ENCODE measurements around the gene TRDN.
"Not testable (repeated sequence)": the region's sequence is repeated elsewhere in the genome, so short reads cannot be mapped to it uniquely, and the experiment has no call there.

Gene TRDN

DNA sequence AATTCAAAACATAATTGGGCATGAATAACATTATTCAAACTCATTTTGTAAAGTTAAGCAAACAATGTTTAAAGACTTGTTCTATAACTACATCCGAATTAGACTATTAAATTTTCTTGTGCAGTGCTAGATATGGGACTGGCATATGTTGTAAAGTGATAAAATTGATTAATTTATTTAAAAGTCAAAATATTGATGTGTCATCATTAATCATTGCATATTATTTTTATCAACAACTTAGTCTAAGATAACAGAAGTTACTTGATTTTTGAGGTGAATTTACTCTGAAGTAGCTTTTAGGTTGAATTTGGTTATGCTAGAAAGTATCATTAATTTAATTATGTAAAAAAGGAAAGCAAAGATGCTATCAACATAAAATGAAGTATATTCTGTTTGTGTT, 396.1 kb downstream of the TRDN start:
- Mint-ChIP-seq H3K27me3 (no peaks in the 10 kb centered on the region), H3K4me1 (no peaks in the 10 kb centered on the region), H3K4me3 (no peak overlapping the region), H3K9me3 (peaks cover 7% of the 10 kb centered on the region), H3K36me3 (peaks cover 1% of the 10 kb centered on the region), H3K27ac (no peak overlapping the region)
- ATAC-seq (ENCODE audit: low read depth) (no peak), DNase-seq (ENCODE audit: low spot score in 2 of 2) (no peak)

- H3K9me3 Mint-ChIP-seq: no peaks in the 10 kb centered on the region
- no peaks in the 10 kb centered on the region for H3K27me3 Mint-ChIP-seq
- ATAC-seq (ENCODE audit: low read depth) (no peak), DNase-seq (ENCODE audit: low spot score in 2 of 2) (no peak)
- H3K4me3 Mint-ChIP-seq: no peak overlapping the region
- no peak overlapping the region for H3K27ac Mint-ChIP-seq
- no peaks in the 10 kb centered on the region for H3K4me1 Mint-ChIP-seq
- H3K36me3 Mint-ChIP-seq: no peaks in the 10 kb centered on the region
Observed at GRCh38 chr6:123233336-123233735, 403.4 kb downstream of the TRDN start.

GRCh38 chr6:123227789-123228188, 409.0 kb downstream of the TRDN start:
- H3K4me3 Mint-ChIP-seq; DNase-seq (ENCODE audit: low spot score in 2 of 2); H3K9me3 Mint-ChIP-seq; H3K36me3 Mint-ChIP-seq; ATAC-seq (ENCODE audit: low read depth); H3K27ac Mint-ChIP-seq; H3K27me3 Mint-ChIP-seq; H3K4me1 Mint-ChIP-seq: not testable (repeated sequence)

DNA sequence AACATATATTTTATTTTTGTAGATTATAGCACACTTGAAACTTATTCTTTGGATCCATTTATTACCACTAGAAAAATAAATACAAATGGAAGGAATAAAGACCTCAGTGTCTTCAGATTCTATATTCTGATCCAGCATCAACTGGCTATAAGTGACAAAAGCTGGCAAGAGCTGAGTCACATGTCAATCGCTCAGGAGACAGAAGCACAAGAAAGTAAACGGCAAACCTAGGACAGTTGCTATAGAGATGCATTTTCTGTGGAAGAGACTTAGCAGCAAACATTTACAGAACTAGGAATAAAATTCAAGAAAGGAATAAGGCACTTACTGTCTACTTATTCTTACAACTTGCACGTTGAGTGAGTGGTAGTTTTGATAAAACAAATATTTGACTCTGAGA, 410.4 kb downstream of the TRDN start:
- no peak for DNase-seq (ENCODE audit: low spot score in 2 of 2)
- Mint-ChIP-seq H3K4me1 (no peaks in the 10 kb centered on the region), H3K27me3 (no peaks in the 10 kb centered on the region), H3K4me3 (no peak overlapping the region), H3K9me3 (peaks cover 8% of the 10 kb centered on the region), H3K27ac (no peak overlapping the region), H3K36me3 (no peaks in the 10 kb centered on the region)
- no peak for ATAC-seq (ENCODE audit: low read depth)

GRCh38 chr6:123224077-123224476, 412.7 kb downstream of the TRDN start:
- H3K9me3 Mint-ChIP-seq: peaks cover 8% of the 10 kb centered on the region
- no peaks in the 10 kb centered on the region for H3K27me3 Mint-ChIP-seq
- H3K27ac Mint-ChIP-seq: no peak overlapping the region
- no peaks in the 10 kb centered on the region for H3K4me1 Mint-ChIP-seq
- DNase-seq (ENCODE audit: low spot score in 2 of 2) (no peak), ATAC-seq (ENCODE audit: low read depth) (no peak)
- H3K36me3 Mint-ChIP-seq: no peaks in the 10 kb centered on the region
- H3K4me3 Mint-ChIP-seq: no peak overlapping the region

DNA sequence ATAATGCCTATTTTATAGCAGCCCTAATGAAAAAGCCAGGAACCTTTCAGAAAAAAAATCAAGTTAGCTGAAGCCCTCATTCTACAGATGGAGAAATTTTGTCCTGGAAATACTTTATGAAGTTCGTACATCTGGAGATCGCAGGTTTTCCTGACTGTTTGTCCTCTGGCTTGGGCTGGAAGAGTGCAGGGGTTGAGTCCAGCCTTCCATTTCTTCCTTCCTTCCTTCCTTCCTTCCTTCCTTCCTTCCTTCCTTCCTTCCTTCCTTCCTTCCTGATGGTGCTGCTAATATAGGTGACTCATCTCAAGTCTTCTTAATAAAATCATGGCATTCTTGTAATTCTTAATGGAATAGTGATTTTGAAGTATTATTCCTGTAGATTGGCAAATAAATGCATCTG, 413.3 kb downstream of the TRDN start:
- Mint-ChIP-seq H3K36me3 (no peaks in the 10 kb centered on the region), H3K27ac (no peak overlapping the region), H3K4me1 (no peaks in the 10 kb centered on the region), H3K9me3 (peaks cover 8% of the 10 kb centered on the region), H3K27me3 (no peaks in the 10 kb centered on the region), H3K4me3 (no peak overlapping the region)
- DNase-seq (ENCODE audit: low spot score in 2 of 2): no peak
- no peak for ATAC-seq (ENCODE audit: low read depth)

GRCh38 chr6:123215211-123215610, 421.5 kb downstream of the TRDN start:
- Mint-ChIP-seq H3K27ac (no peak overlapping the region), H3K36me3 (no peaks in the 10 kb centered on the region), H3K4me3 (no peak overlapping the region), H3K4me1 (no peaks in the 10 kb centered on the region), H3K27me3 (no peaks in the 10 kb centered on the region), H3K9me3 (peaks cover 2% of the 10 kb centered on the region)
- DNase-seq (ENCODE audit: low spot score in 2 of 2) (no peak), ATAC-seq (ENCODE audit: low read depth) (no peak)

DNA sequence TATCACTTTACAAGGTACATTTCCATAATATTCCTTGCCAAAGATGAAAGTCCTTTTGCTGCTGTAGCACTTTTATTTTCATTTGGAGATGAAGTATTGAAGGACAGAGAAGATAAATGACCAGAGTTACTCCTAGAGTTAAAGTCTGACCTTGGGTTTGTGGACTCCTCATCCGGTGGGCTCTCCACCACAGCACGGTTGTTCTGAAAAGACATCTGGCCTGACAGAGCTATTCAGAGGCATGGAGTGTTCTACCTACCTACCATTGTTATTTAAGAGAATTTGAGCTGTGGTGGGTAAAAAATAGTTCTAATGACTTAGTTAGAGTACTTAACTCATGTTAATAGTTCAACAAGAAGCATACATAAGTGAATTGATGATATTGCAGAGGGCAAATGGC, 422.3 kb downstream of the TRDN start:
- no peak overlapping the region for H3K4me3 Mint-ChIP-seq
- DNase-seq (ENCODE audit: low spot score in 2 of 2) (no peak), ATAC-seq (ENCODE audit: low read depth) (no peak)
- H3K27ac Mint-ChIP-seq: no peak overlapping the region
- H3K27me3 Mint-ChIP-seq: no peaks in the 10 kb centered on the region
- no peaks in the 10 kb centered on the region for H3K4me1 Mint-ChIP-seq
- no peaks in the 10 kb centered on the region for H3K36me3 Mint-ChIP-seq
- peaks cover 2% of the 10 kb centered on the region for H3K9me3 Mint-ChIP-seq

DNA sequence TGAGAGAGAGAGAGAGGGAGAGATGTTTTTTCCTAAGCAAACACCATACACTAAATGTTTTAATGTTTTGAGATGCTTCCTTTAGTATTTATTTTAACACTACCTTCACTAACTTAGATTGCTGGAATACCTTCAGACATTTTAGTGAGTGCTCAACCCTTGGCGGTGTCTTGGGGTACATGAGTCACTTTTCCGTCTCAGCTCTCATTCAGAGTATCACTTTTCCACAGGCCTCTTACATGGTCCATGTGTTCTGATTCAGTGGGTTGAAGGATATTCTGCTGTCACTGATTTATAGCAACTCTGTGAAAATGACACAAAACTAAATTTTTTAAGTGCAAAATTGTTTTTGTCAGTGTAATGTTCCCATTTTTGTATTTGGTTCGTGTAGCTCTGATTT, 422.8 kb downstream of the TRDN start:
- Mint-ChIP-seq H3K27me3 (no peaks in the 10 kb centered on the region), H3K27ac (no peak overlapping the region), H3K9me3 (peaks cover 2% of the 10 kb centered on the region), H3K36me3 (no peaks in the 10 kb centered on the region), H3K4me1 (no peaks in the 10 kb centered on the region), H3K4me3 (no peak overlapping the region)
- no peak for DNase-seq (ENCODE audit: low spot score in 2 of 2)
- no peak for ATAC-seq (ENCODE audit: low read depth)

DNA sequence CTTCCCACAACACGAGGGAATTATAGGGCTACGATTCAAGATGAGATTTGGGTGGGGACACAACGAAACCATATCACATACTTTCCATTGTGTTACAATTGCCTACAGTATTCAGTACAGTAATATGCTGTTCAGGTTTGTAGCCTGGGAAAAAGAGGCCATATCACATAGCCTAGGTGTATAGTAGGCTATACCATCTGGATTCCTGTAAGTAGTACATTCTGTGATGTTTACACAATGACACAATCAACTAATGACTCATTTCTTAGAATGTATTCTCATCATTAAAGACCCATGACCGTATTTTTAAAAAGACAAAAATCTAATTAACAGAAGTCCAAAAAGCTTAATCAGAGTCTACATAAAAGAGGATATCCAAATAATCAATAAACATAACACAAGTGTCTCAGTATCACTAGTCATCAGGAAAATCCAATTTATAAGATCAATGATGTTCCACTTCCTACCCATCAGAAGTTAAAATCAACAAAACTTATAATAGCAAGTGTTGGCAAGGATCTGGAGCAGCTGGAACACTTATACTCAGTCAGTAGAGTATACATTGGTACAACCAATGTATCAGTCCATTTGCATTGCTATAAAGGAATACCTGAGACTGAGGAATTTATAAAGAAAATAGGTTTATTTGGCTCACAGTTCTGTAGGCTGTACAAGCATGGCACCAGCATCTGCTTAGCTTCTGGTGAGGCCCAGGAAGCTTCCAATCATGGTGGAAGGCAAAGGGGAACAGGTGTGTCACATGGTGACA, 424.8 kb downstream of the TRDN start:
- H3K27me3 Mint-ChIP-seq: no peaks in the 10 kb centered on the region
- no peak for ATAC-seq (ENCODE audit: low read depth)

DNA sequence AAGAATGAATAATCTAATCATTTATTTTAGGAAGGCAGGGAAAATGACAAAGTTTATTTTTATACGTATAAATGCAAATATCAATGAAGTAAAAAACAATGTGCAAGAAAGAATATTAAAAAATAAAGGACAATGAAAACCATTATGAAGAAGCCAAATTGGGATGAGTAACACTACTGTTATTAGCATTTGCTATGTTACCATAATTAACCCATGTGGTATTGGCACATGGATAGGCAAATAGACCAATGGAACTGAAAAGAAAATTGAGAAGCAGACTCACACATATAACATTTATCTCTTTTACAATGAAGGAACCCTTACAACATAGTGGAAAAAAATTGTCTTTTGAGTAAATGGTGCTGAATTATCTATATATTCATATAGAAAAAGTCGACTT, 426.1 kb downstream of the TRDN start:
- ATAC-seq (ENCODE audit: low read depth) (no peak), DNase-seq (ENCODE audit: low spot score in 2 of 2) (no peak)
- H3K9me3 Mint-ChIP-seq: peaks cover 2% of the 10 kb centered on the region
- H3K27ac Mint-ChIP-seq: no peak overlapping the region
- no peaks in the 10 kb centered on the region for H3K36me3 Mint-ChIP-seq
- H3K4me1 Mint-ChIP-seq: no peaks in the 10 kb centered on the region
- H3K4me3 Mint-ChIP-seq: no peak overlapping the region
- no peaks in the 10 kb centered on the region for H3K27me3 Mint-ChIP-seq

More for the DNA sequence above, 424.8 kb downstream of the TRDN start:
- H3K4me3 Mint-ChIP-seq: no peak overlapping the region
- peaks cover 2% of the 10 kb centered on the region for H3K9me3 Mint-ChIP-seq
- no peak overlapping the region for H3K27ac Mint-ChIP-seq
- H3K36me3 Mint-ChIP-seq: no peaks in the 10 kb centered on the region
- H3K4me1 Mint-ChIP-seq: no peaks in the 10 kb centered on the region
- no peak for DNase-seq (ENCODE audit: low spot score in 2 of 2)

DNA sequence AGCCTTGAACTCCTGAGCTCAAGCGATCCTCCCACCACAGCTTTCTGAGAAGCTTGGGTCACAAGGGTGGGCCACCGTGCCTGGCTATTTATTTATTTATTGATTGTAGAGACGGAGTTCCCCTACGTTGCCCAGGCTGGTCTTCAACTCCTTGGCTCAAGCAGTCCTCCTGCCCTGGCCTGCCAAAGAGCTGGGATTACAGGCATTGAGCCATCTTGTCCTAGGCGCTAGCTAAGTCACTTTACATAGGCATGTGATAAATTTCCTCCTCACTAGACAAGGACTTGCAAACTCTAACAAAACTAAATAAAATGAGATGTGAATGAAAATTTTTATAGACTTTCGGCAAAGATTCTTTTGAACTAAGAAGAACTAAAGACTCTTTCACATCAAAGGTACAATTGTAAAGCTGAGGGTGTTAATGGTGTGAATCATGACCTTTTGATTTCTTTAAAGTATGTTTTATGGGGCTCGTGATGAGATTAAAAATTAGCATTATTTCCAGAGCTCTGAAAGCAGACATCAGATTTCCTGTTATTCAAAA, 428.7 kb downstream of the TRDN start:
- Mint-ChIP-seq H3K4me1 (no peaks in the 10 kb centered on the region), H3K36me3 (no peaks in the 10 kb centered on the region), H3K9me3 (no peaks in the 10 kb centered on the region), H3K27ac (no peak overlapping the region), H3K4me3 (no peak overlapping the region), H3K27me3 (no peaks in the 10 kb centered on the region)
- ATAC-seq (ENCODE audit: low read depth) (no peak), DNase-seq (ENCODE audit: low spot score in 2 of 2) (no peak)

DNA sequence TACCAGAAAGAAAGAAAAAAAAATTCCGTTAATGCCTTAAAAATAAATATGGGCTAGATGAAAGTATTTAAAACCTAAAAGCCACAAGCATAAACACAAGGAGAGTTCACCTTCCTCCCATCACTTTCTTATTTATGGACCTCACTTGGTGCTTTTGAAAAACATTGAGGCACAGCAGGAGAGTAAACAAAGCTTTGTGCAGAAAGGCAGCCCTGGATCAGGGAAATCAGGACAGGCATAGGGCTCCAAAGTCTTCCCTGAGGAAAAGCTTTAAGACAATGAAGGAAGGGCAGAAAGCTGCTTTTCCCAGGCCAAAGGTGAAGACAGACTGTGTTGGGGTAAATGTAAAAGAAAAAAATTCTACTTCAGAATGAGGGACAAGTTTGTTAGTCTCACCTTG, 432.8 kb downstream of the TRDN start:
- no peak overlapping the region for H3K27ac Mint-ChIP-seq
- DNase-seq (ENCODE audit: low spot score in 2 of 2) (no peak), ATAC-seq (ENCODE audit: low read depth) (no peak)
- no peaks in the 10 kb centered on the region for H3K27me3 Mint-ChIP-seq
- H3K36me3 Mint-ChIP-seq: no peaks in the 10 kb centered on the region
- H3K4me3 Mint-ChIP-seq: no peak overlapping the region
- H3K4me1 Mint-ChIP-seq: no peaks in the 10 kb centered on the region
- peaks cover 7% of the 10 kb centered on the region for H3K9me3 Mint-ChIP-seq

GRCh38 chr6:123201869-123202372, 434.8 kb downstream of the TRDN start:
- H3K27me3 Mint-ChIP-seq: no peaks in the 10 kb centered on the region
- no peaks in the 10 kb centered on the region for H3K4me1 Mint-ChIP-seq
- DNase-seq (ENCODE audit: low spot score in 2 of 2) (no peak), ATAC-seq (ENCODE audit: low read depth) (no peak)
- H3K9me3 Mint-ChIP-seq: peaks cover 8% of the 10 kb centered on the region
- H3K27ac Mint-ChIP-seq: no peak overlapping the region
- H3K4me3 Mint-ChIP-seq: no peak overlapping the region
- no peaks in the 10 kb centered on the region for H3K36me3 Mint-ChIP-seq

DNA sequence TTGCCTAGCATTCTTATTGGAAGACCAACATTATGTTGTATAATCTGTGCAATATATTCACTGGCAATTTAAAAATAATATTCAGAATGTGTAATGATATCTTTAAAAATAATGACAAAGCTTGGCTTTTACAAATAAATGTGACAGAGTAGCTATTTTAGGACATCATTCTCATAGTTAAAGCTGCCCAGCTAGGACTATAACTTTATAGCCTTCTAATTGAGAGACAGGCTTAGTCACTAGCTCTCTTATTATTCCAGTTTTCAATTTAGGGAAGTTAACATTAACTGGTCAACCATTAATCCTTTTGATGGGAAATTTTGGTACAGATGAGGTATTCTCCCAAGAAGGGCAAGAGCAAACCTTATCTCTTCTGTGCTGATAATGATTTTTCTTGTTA, 443.5 kb downstream of the TRDN start:
- Mint-ChIP-seq H3K27me3 (no peaks in the 10 kb centered on the region), H3K4me1 (no peaks in the 10 kb centered on the region)

More for the DNA sequence above, 443.5 kb downstream of the TRDN start:
- DNase-seq (ENCODE audit: low spot score in 2 of 2) (no peak), ATAC-seq (ENCODE audit: low read depth) (no peak)
- Mint-ChIP-seq H3K9me3 (peaks cover 1% of the 10 kb centered on the region), H3K4me3 (no peak overlapping the region), H3K36me3 (no peaks in the 10 kb centered on the region), H3K27ac (no peak overlapping the region)

All from memory B cell (primary cell).